K562 (cell line): ENCODE data around the gene BRCC3. TPM values are rescaled to one million over a fixed set of nuclear protein-coding genes. Genes with fewer than 3 reads are reported as not detected.
A peak's percentile ranks its signal among the peaks of the same experiment; 100 is the strongest.

Experiments
- CHCHD3 ChIP-seq: fragments of 250-450 bp; sonication (Bioruptor Pico); IDR thresholded peaks from 2 replicates; pipeline ENCODE4 v2.1.2; 2022; ENCODE audit warnings: mild to moderate bottlenecking
- E2F6 ChIP-seq, 2 experiments: IDR thresholded peaks; 2 replicates each; pipeline ENCODE4 v1.6.1; 2011; ENCODE audit warnings: borderline replicate concordance in 1 of 2, control low read depth in 1 of 2, low read depth in 1 of 2, low read length in 1 of 2, mild to moderate bottlenecking in 1 of 2, mixed read lengths in 1 of 2, moderate library complexity in 1 of 2; ENCODE audit not compliant: insufficient read depth in 1 of 2, insufficient read length in 1 of 2, poor library complexity in 1 of 2, severe bottlenecking in 1 of 2; ENCODE audit errors: extremely low read depth in 1 of 2
- GTF2B ChIP-seq: IDR thresholded peaks from 2 replicates; pipeline ENCODE4 v1.6.1; 2011; ENCODE audit not compliant: insufficient read length; ENCODE audit errors: extremely low read depth
- KLF10 ChIP-seq: fragments of 250-450 bp; sonication (Bioruptor Pico); IDR thresholded peaks from 2 replicates; pipeline ENCODE4 v1.6.1; 2021; ENCODE audit warnings: matching md5 sums
- MBD2 ChIP-seq: sonication (generic); IDR thresholded peaks from 2 replicates; pipeline ENCODE4 v1.6.1; 2016; ENCODE audit warnings: low read depth, borderline replicate concordance
- NR1H2 ChIP-seq: sonication (generic); formaldehyde crosslinking; IDR thresholded peaks from 2 replicates; pipeline ENCODE4 v1.4.0; 2020; ENCODE audit warnings: mild to moderate bottlenecking, missing genetic modification reagents
- ZNF318 ChIP-seq, 2 experiments: fragments of 450-650 bp; IDR thresholded peaks; 2 replicates each; pipeline ENCODE4 v1.6.1; 2016; ENCODE audit warnings: mild to moderate bottlenecking in 2 of 2, borderline replicate concordance in 1 of 2, low read depth in 1 of 2, moderate library complexity in 1 of 2
- polyA plus RNA-seq, 8 experiments: library from polyadenylated mRNA; depleted of rRNA in 4 of 8; stranded (reverse) in 5 of 8; unstranded in 3 of 8; fragments of >200 nt; fragmentation: Nextera tagmentation in 2 of 8; fragmentation: Illumina TruSeq in 1 of 8; extraction: Ambion mirVana in 2 of 8; extraction: Trizol in 1 of 8; gene quantifications; 2 replicates each; pipeline versions ENCODE4 v1.2.1 to v1.2.3, GENCODE V29; 2011 to 2014; ENCODE audit warnings: inconsistent platforms in 1 of 8, missing spikeins in 1 of 8
- total RNA-seq, 7 experiments: library from RNA; depleted of rRNA in 6 of 7; stranded (reverse); fragments of >200 nt in 6 of 7; fragmentation: Illumina TruSeq in 2 of 7; extraction: Trizol in 2 of 7; gene quantifications; 2 replicates each; pipeline versions ENCODE4 v1.2.1 to v1.2.3, GENCODE V29; 2011 to 2021; ENCODE audit warnings: low replicate concordance in 1 of 7
- TF ChIP-seq, protein P1 (sequence below): fragments of 450-650 bp; IDR thresholded peaks from one replicate; pipeline ENCODE4 v1.6.1; 2018; ENCODE audit warnings: mild to moderate bottlenecking, moderate library complexity; ENCODE audit not compliant: partially characterized antibody
- TF ChIP-seq, protein P2 (sequence below): sonication (generic); formaldehyde crosslinking; IDR thresholded peaks from 2 replicates; pipeline ENCODE4 v1.8.0; 2022; ENCODE audit warnings: mild to moderate bottlenecking, missing genetic modification reagents, borderline replicate concordance
- TF ChIP-seq, protein P3 (sequence below): fragments of 250-450 bp; sonication (Bioruptor Pico); IDR thresholded peaks from 2 replicates; pipeline ENCODE4 v1.9.0; 2021; ENCODE audit warnings: mild to moderate bottlenecking

Gene BRCC3
- total and polyA plus RNA-seq, 9 of the 15 experiments (the other 6 are each of a cell fraction or from before 2014, with no cell fraction given): 9.6 to 44.8 (median 26.7) TPM

GRCh38 chrX:155070975-155071693, at the start of gene BRCC3, which contains the start of the genes CMC4 and MTCP1 (continued):
- TF ChIP-seq ZNF318 (IDR thresholded peaks at IDR 0.05; ENCODE audit: borderline replicate concordance in 1 of 2, low read depth in 1 of 2): no peak
- TF ChIP-seq, protein P1, sequence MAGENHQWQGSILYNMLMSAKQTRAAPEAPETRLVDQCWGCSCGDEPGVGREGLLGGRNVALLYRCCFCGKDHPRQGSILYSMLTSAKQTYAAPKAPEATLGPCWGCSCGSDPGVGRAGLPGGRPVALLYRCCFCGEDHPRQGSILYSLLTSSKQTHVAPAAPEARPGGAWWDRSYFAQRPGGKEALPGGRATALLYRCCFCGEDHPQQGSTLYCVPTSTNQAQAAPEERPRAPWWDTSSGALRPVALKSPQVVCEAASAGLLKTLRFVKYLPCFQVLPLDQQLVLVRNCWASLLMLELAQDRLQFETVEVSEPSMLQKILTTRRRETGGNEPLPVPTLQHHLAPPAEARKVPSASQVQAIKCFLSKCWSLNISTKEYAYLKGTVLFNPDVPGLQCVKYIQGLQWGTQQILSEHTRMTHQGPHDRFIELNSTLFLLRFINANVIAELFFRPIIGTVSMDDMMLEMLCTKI: no peak
- TF ChIP-seq, protein P2, sequence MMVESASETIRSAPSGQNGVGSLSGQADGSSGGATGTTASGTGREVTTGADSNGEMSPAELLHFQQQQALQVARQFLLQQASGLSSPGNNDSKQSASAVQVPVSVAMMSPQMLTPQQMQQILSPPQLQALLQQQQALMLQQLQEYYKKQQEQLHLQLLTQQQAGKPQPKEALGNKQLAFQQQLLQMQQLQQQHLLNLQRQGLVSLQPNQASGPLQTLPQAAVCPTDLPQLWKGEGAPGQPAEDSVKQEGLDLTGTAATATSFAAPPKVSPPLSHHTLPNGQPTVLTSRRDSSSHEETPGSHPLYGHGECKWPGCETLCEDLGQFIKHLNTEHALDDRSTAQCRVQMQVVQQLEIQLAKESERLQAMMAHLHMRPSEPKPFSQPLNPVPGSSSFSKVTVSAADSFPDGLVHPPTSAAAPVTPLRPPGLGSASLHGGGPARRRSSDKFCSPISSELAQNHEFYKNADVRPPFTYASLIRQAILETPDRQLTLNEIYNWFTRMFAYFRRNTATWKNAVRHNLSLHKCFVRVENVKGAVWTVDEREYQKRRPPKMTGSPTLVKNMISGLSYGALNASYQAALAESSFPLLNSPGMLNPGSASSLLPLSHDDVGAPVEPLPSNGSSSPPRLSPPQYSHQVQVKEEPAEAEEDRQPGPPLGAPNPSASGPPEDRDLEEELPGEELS: no peak
- TF ChIP-seq E2F6 (IDR thresholded peaks at IDR 0.05; ENCODE audit: borderline replicate concordance in 1 of 2, extremely low read depth in 1 of 2, insufficient read depth in 1 of 2, insufficient read length in 1 of 2, low read depth in 1 of 2, low read length in 1 of 2, poor library complexity in 1 of 2, severe bottlenecking in 1 of 2): peak in 1 of 2 experiments; percentile 53
- no peak for TF ChIP-seq NR1H2
- no peak for TF ChIP-seq CHCHD3
- TF ChIP-seq, protein P3, sequence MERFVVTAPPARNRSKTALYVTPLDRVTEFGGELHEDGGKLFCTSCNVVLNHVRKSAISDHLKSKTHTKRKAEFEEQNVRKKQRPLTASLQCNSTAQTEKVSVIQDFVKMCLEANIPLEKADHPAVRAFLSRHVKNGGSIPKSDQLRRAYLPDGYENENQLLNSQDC: no peak
- no peak for TF ChIP-seq KLF10 (CRISPR knock-in tag)
- TF ChIP-seq GTF2B: no peak
- 0 out of 2 replicates have a peak, but pooled peaks have one; percentile 29 for TF ChIP-seq MBD2
